Right forelimb (tissue), 1 donor: ENCODE data around the gene QKI.

Source experiments
- DNase-seq: peaks from one replicate; pipeline ENCODE4 v3.0.0-alpha.2; 2018

Gene QKI

GRCh38 chr6:163392533-163392932 is 22.0 kb upstream of the QKI start:
- no peak for DNase-seq

- no peak for DNase-seq
Observed at GRCh38 chr6:163393923-163394322, 20.6 kb upstream of the QKI start.

GRCh38 chr6:163394659-163395058 is 19.9 kb upstream of the QKI start:
- DNase-seq = no peak

GRCh38 chr6:163395122-163395830 is 19.2 kb upstream of the QKI start:
- DNase-seq = no peak

- DNase-seq = no peak
Observed at GRCh38 chr6:163395831-163396185, 18.7 kb upstream of the QKI start.

GRCh38 chr6:163397326-163397725 is 17.2 kb upstream of the QKI start:
- DNase-seq = no peak

- no peak for DNase-seq
Observed at GRCh38 chr6:163398115-163398514, 16.4 kb upstream of the QKI start.

GRCh38 chr6:163398815-163399214 is 15.7 kb upstream of the QKI start:
- DNase-seq = no peak

- no peak for DNase-seq
Observed at GRCh38 chr6:163400509-163400908, 14.0 kb upstream of the QKI start.

- DNase-seq = no peak
Observed at GRCh38 chr6:163401039-163401885, 13.3 kb upstream of the QKI start.

- no peak for DNase-seq
Observed at GRCh38 chr6:163402616-163403015, 11.9 kb upstream of the QKI start.

- DNase-seq = no peak
Observed at GRCh38 chr6:163404825-163405265, 9.7 kb upstream of the QKI start.

- peak; percentile 60 for DNase-seq
Observed at GRCh38 chr6:163405412-163406309, 8.9 kb upstream of the QKI start.

GRCh38 chr6:163406366-163406765 is 8.2 kb upstream of the QKI start:
- no peak for DNase-seq

- no peak for DNase-seq
Observed at GRCh38 chr6:163406830-163407229, 7.7 kb upstream of the QKI start.

- no peak for DNase-seq
Observed at GRCh38 chr6:163408352-163408991, 6.0 kb upstream of the QKI start.

- DNase-seq = no peak
Observed at GRCh38 chr6:163409712-163410111, 4.8 kb upstream of the QKI start.

GRCh38 chr6:163412341-163412740 is 2.2 kb upstream of the QKI start:
- DNase-seq = no peak

GRCh38 chr6:163412801-163413344 is 1.6 kb upstream of the QKI start:
- no peak for DNase-seq

- DNase-seq = peak; percentile 96
Observed at GRCh38 chr6:163413345-163414116, 987 bp upstream of the QKI start.

GRCh38 chr6:163414946-163415619 is 565 bp downstream of the QKI start:
- DNase-seq = peak; percentile 73
